ENCODE results near the gene ZCCHC3.

The ZCCHC3 gene

DNA sequence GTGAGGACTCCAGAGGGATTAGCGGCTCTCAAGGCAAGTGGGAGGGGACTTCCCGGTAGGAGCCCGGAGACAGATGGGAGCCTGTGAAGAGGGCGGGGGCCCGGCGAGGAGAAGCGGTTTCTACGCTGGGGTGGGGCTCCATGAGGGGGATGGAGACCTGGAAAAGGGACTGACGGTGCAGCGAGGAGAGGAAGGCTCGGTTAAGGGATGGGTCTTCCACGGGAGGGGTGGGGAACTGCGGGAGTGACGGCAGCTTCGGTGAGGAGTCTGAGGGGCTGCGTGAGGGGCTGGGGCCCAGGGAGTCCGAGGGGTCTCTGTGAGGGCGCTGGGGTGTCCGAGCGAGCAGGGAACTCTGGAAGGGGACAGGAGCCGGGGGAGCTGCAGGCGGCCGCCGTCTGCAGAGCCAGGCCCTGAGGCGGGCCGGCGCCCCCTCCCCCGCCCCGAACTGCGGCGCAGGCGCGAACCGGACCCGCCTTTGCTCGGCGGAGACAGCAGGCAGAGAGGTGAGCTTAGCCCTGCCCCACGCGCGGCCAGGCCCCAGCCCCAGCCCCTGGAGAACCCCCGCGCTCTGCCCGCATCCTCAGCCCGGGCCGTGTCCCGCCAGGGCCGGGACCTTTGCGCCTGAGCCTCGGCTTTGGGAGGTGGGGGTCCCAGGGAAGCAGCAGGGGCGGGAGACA, 49.4 kb downstream of the ZCCHC3 start, which contains the start of gene NRSN2:
Gene NRSN2 (plus strand): TSS at position 472 of the 677 bp plus-strand sequence. CDS start 2,533 bp downstream, outside the sequence.
- DNase-seq (ENCODE audit: low spot score) = peak; percentile 77

DNA sequence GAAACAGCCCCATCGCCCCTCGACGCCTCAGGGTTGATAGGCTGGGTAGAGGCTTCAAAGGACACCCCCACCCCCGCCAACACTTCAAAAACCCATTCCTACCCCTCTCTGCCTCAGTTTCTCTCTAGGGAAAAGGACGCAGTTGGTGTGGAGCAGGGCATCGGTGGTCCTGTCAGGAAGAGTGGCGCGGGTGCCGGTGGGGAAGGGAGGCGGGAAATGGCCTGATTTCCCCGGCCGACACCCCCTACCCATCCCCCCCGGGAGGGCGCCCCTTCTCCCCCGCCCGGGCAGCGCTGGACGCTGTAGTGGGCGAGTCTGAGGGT, 49.9 kb downstream of the ZCCHC3 start:
- DNase-seq (ENCODE audit: low spot score) = no peak

DNA sequence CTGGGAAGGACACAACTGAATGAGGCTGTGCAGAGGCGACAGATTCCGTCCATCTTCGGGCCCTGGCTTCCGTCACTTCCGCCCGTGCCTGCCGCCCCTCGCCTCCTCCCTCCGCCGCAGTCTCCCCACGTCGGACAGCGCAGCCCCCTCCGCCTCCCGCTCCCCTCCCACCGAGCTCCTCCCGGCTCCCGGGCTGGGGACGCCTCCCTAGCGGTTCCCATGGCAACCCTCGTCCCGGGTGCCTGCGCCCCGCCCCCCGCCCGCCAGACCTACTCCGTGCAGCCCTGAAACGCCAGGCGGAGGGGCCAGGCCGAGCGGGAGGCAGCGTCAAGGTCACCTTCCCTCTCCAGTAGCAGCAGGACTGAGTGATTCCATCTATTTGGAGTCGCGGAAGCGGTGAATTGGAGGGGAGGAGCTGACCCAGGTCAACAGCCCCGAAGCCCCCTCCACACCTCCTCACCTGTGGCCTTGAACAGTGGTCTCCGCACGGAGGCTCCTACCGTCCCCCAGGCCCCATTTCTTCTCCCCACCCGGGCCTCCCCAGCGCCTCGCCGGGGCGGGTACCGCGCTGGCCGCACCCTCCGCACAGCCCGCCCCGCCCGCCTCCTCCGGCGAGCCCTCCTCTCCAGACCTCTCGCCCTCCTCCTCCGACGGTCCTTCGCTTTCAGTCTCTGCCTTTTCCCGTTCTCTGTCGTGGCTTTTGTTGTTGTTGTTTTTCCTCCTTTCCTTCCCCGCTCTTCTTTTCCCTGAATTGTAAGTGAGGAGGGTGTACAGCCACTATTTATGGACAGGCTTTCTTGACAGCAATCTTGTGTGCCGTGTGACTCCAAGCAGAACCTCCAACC, 50.5 kb downstream of the ZCCHC3 start:
- peak; percentile 83 for DNase-seq (ENCODE audit: low spot score)

- DNase-seq (ENCODE audit: low spot score) = no peak
Observed at GRCh38 chr20:348972-349841, 51.8 kb downstream of the ZCCHC3 start.

Data from germinal center (tissue), 1 donor.